GM12878 (cell line): ENCODE data around the gene TBCE.

ENCODE experiments used
- GABPA ChIP-seq: IDR thresholded peaks from 2 replicates; pipeline ENCODE4 v1.6.1; 2014; ENCODE audit warnings: antibody characterized with exemption, low read depth, mild to moderate bottlenecking, inconsistent platforms
- NR2C1 ChIP-seq: fragments of 450-650 bp; IDR thresholded peaks from 2 replicates; pipeline ENCODE4 v1.6.1; 2017; ENCODE audit warnings: antibody characterized with exemption, mild to moderate bottlenecking, moderate library complexity
- POLR2A ChIP-seq: IDR thresholded peaks from 2 replicates; pipeline ENCODE4 v1.6.1; 2011; ENCODE audit warnings: low read depth, mild to moderate bottlenecking, low read length

DNA sequence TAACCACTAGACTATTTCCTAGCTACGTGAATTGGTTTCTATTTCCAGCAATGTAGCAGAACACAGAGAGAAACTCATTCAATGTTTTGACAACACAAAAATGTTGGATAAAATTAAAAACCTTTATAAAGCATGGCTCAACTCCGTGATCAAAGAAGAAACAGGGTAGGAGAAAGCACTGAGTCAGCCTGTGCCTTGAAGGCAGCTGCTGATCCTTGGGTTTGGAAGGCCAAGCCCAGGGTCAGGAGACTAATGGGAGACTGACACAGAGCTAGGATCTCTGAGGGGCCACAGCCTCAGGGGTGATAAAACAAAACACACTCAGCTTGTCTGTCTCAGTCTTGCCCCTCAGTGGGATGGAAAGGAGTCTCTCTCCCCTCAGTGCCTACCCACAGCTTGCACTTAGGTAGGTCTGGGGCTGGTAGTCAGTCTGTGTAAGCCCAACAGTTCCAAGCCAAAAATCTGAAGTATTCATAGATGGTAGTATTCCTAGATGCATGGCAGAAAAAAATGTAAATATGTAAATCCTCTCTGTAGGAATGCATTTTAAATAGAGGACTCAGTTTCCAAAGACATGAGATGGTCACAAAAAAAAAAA is 83.8 kb downstream of the TBCE start:
- TF ChIP-seq NR2C1 = no peak
- no peak for TF ChIP-seq POLR2A
- TF ChIP-seq GABPA = no peak
